ENCODE measurements around the gene APOL1.
"Not testable (repeated sequence)": the region's sequence is repeated elsewhere in the genome, so short reads cannot be mapped to it uniquely, and the experiment has no call there.

Gene APOL1

DNA sequence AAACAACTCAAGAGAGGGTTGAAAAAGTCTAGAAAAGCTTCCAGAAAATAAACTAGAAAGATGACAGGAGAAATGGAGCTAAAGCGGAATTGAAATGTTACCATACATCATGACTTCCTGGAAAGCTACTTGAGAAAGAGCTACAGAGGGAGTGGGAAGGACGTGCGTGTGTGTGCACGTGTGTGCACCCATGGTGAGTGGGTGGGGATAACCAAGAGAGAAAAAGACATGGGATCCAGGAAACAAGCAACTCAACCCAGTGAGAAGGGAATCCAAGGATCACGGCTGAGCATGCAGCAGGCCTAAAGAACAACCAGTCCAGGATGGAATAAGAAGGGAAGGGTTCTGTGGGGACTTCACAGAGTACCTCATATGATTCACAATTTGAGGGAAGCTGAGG is 21.6 kb downstream of the APOL1 start:
- no peak for DNase-seq

DNA sequence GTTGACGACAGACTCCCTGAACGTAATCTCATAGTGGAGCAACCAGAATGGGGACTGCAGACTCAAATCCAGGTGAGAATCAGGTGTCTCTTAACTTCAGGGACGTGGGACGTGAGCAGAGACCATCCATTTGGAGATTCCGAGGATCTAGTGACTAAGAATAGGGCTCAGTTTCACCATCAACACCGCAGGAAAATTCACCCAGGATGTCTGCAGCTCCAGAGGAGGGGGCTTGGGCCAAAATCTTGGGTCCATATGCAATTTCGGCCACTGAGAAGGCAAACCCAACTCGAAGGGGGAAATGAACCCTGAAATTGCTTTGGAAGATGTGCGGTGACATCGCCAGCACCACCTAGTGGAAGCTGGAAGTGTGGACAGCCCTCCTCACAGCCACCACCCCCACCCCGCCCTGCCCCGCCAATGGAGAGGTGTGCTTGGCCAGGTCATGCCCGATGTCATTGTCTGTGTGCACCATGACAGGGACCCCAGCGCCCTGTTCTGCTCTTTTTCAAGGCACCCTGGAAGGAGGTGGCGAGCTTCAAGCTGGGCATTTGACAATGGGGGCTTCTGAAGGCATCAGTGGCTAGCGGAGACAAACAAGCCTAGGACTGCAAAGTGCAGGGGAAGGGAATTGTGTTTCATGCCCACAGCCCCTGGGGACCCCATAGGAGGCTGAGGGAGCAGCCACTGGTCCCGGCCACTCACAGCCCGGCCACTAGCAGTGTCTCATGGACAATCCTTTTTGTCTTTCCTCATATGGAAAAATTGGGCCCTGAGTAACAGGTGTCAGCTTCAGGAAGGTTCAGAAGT is 24.8 kb downstream of the APOL1 start:
- DNase-seq: peak; percentile 32

DNA sequence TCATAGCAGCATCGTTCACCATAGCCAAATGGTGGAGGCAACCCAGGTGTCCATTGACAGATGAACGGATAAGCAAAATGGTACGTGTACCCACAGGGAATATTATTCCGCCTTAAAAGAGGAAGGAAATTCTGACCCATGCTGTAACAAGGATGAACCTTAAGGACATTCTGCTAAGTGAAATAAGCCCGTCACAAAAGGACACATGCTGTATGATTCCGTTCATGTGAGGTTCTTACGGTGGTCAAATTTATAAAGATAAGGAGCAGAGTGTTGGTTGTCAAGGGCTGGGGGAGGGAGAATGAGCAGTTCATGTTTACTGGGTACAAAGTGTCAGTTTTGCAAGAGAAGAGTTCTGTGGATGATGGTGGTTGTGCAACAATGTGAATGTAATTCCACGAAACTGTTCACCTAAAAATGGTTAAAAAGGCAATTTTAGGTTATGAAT is 26.3 kb downstream of the APOL1 start:
- DNase-seq: no peak

DNA sequence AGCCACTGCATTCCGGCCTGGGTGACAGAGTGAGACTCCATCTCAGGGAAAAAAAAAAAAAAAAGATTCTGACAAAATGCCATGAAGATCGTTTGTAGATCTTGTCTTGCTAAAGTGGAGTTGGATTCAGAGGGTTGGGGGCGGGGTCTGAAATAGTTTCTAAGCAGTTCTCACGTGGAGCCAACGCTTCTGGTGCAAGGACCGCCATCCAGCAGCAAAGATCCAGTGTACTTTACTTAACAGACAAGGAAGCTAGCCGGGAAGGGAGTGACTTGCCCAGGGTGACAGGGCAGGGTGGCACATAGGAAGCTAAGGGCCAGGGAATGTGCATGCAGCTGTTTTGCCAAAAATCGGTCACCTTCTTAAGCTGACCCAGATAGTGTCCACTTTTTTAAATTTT is 27.4 kb downstream of the APOL1 start:
- no peak for DNase-seq

DNA sequence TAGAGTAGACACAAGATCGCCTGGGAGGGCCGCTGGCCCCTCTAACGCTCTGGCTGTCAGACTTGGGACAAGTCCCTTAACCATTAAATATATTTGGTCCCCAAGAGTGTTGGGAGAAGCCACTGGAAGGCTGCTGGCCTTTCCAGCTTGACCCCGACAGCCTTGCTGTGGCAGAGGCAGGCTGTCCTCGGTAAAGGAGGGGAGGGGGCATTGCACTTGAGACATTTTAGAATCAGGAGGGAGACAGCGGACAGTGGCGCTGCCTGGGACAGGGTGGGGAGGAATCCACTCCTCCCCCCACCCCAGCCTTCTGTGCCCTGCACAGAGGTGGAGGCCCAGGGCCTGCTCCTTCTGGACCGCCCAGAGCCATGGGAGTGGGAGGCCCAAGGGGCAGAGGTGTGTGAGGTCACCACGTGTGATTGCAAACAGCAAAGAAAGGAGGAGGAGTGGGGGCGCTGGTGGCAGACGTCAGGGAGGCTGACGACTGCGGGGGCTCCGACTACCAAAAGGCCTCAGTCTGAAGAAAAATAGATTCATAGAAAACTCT is 28.9 kb downstream of the APOL1 start:
- no peak for DNase-seq

DNA sequence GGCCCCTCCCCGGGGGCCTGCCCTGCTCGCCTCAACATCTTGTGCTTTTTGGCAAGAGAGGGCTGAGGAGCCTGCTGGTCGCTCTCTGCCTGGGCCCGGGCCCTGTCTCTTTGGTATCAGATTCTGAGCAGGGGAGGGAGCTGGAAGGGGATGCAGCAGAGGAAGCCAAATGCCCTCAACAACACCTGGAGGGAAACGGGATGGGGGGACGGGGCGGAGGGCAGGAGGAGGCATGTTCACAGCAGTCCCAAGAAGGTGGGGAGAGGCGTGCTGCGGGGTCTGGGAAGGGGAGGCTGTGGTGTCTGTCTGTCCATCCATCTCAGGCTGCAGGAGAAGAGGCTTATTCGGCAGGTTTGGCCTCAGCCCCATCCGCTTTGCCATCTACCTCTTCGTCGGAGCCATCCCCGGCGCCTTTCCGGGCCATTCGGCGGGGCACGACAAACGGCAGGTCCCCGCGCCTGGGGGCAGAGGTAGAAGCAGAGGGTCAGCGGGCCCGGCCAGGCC is 29.4 kb downstream of the APOL1 start:
- DNase-seq: no peak

DNA sequence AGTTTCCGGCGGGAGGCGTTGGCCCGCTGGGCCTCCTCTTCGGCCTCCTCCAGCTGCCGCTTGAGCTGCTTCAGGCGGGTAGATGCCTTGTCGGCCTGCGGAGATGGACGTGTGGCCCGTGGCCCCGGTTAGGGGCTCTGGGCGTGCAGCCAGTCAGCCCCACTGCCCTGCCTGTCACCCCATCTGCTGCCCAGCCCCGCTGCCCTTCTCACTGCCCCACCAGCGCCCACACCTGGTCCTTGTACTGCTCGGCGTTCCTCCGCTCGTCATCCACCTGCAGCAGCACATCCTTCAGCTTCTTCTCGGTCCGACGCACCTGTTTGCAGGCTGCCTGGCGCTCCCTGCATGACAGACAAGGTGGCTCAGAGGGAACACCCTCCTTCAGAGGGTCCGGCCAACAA is 31.2 kb downstream of the APOL1 start:
- no peak for DNase-seq

DNA sequence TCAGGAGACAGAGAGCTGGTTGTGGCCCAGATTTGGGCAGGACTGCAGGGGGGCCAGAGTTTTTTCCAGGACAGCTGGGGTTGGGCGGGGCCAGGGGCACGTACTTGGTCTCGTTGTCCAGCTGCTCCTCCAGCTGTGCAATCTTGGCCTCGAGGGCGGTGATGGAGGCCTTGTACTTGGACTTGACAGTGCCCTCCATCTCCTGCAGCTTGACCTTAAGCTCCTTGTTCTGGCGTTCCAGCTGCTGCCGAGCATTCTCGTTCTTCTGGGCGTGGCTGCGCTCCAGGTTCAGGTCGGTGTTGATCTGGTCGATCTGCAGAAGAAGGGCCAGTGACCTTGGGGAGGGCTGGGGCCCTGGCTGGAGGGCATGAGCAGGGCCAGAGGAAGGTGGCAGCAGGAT is 32.1 kb downstream of the APOL1 start:
- no peak for DNase-seq

DNA sequence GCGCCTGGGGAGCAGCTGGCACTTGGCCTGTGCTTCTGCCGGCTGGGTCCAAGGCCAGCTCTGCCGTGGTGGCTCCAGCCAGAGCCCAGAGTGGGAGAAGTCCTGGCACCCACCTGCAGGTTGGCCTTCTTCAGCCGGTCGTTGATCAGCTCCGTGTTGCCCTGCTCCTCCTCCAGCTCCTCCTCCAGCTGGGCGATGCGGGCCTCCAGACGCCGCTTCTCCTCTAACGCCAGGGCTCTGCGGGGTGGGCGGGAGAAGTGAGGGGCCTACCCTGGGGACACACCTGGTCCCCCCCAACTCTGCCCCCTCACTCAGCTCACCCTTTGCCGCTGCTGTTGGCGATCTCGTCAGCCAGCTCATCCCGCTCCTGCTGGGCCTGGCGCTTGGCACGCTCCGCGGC is 32.6 kb downstream of the APOL1 start:
- no peak for DNase-seq

DNA sequence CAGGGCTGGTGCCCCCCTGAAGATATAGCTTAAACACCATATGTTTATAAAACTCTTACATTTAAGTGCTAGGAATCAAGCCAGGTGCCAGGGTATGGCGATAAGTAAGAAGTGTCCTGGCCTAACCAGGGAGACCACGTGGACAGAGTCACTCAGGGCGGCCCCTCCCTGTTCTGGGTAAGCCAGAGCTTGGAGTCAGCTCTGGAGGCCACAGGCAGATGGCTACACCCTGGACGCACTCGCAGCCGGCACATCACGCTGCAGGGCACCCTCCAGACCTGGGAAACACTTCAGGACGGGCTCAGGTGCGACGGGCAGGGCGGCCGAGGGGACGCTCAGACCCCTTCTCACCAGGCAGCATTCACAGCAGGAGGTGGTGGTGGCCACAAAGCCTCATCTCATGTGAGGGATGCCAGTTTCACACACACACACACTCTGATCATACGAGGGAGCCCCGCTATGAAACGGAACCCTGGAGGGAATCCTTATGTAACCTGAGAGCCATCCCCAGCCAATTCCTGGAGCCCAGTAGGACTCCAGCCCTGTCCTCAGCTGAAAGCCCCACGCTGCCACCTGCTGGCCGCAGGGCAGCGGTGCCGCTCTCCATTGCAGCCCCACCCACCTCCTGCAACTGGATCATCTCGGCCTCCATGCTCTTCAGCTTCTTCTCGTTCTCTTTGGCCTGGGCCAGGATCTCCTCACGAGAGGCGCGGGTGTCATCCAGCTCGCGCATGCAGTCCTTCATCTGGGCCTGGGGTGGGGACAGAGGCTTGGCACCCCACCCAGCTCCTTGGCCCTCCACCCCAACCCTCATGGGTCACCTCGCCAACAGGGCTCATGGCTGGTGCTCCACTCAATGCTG is 33.4 kb downstream of the APOL1 start:
- peak; percentile 69 for DNase-seq

DNA sequence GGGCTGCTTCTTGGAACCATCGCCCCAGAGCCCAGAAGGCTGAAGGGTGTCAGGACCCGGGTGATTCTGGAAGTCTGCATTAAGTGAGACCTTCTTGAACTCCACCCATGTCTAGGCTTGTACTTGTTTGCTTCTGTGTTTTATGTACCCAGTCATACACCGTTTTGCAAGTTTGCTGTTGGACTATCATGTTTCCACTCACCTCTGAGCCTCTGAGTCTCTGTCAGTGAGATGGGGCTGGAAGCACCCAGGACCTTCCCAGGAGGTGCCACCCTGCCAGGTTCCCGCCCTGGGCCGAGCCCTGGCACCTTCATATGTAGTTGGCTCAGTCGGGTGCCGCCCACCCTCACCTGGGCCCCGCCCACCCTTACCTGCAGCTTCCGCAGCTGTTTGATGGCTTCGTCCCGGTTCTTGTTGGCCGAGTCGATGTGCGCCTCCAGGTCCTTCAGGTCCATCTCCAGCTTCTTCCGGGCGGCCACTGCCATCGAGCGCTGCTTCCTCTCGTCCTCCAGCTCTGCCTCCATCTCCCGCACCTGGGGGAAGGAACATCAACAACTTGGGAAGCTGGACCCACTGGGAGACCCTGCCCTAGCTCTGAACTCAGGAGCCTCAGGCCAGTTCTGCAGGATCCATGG is 35.1 kb downstream of the APOL1 start:
- DNase-seq: no peak

DNA sequence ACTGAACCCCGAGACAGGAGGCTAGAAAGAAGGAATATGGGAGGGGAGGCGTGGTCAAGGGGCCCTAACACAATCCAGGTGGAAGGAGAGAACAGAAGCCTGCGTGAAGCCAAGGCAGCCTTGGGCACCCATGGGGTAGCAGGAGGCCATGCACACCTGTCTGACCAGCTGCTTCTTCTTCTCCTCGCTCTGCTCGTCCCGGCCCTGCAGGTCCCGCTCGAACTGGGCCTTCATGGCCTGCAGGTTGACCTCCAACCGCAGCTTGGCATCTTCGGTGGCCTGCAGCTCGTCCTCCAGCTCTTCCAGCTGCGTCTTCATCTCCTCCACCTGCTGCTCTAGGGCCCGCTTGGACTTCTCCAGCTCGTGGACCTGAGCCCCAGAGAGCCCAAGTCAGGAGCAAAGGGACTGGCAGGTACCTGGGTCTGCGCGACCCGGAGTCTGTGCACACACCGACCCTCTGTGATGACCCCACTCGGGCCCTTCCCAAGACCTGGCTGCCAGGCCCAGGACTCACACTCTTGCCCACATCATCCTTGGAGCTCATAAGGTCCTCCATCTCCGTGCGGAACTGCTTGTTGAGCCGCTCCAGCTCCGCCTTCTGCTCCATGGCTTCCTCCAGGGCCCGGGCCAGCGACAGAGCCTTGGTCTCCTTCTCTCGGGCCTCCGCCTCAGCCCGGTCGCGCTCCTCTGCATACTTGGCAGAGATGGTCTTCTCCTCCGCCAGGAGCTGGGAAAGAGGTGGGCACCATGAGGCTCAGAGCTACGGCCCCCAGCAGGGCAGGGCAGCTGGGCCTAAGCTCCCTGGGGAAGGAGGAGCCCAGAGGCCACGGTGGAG is 35.9 kb downstream of the APOL1 start:
- no peak for DNase-seq

DNA sequence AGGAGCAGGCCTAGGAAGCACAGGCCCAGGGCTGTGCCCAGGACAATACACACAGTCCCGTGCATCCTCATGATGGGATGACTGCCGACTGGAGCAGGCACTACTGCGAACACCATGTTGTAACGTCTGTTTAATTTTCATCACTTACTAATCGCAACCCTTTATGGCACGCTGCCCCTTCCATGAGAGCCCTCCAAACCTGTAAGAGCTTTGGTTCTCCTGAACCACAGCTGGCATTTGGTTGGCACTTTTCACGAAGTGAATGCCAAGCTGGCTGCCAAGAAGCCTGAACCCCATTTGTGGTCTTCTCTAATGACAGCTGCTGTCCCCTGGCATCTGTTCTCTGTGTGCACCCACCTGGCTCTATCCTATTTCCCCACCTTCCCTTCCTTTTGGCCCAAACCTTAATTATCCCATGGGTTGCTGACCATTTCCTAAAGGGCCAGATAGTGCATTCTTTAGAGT is 36.5 kb downstream of the APOL1 start:
- no peak for DNase-seq

DNA sequence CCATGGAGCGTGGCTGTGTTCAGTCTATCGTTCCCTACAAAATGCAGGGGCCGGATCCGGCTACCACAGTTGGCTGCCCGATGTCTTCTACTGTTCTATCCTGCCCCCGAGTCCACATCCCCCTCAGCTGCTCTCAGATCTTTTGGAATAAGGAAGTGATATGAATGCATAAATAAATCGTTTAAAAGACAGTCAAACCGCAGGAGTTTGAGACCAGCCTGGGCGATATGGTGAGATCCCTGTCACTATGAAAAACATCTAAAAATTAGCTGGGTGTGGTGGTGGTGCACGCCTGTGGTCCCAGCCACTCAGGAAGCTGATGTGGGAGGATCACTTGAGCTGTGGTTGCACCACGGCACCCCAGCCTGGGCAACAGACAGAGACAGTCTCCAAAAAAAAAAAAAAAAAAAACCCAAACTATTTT is 37.0 kb downstream of the APOL1 start:
- DNase-seq: not testable (repeated sequence)

DNA sequence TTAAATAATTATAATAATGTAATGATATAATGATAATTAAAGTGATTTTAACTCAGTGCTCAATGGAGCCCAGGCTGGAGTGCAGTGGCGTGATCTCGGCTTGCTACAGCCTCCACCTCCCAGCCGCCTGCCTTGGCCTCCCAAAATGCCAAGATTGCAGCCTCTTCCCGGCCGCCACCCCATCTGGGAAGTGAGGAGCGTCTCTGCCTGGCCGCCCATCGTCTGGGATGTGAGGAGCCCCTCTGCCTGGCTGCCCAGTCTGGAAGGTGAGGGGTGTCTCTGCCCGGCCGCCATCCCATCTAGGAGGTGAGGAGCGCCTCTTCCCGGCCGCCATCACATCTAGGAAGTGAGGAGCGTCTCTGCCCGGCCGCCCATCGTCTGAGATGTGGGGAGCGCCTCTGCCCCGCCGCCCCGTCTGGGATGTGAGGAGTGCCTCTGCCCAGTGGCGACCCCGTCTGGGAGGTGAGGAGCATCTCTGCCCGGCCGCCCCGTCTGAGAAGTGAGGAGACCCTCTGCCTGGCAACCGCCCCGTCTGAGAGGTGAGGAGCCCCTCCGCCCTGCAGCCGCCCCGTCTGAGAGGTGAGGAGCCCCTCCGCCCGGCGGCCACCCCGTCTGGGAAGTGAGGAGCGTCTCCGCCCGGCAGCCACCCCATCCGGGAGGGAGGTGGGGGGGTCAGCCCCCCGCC is 37.6 kb downstream of the APOL1 start:
- DNase-seq: not testable (repeated sequence)

DNA sequence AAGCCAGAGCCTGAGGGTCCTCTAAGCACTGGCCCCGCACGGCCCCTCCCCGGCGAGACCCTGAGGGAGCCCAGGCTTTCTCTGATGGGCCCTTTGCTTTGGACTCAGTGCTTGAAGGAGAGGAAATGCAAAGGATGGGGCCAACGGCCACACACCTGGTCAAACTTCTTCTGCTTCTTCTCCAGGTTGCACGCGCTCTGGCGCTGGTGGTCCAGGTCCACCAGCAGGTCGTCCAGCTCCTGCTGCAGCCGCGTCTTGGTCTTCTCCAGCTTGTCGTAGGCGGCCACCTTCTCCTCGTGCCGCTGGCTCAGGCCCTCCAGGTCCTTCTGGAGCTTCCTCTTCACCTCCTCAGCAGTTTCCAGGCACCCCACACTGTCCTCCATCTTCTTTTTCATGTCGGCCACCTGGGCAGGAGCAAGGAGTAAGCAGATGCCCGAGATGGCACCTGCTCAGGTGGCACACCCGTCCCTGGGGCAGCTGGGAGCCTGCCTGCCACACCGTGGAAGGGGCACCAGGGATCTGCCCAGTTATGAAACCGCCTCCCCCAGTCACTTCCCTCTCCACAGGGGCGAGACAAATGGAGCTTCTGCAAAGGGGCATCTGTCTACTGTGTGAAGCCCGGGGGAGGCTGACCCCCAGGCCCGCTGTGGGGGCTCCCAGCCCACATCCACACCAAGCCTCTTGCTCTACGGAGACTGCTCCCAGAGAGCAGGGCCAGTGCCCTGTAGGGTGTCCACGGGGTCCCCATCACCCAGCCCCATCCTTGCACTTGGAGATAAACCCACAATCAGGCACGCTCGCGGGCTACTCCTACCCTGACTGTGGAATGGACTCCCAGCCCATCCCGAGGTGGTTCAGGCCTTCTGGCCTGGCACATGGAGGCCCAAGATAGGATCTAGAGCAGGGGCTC is 39.2 kb downstream of the APOL1 start:
- no peak for DNase-seq

DNA sequence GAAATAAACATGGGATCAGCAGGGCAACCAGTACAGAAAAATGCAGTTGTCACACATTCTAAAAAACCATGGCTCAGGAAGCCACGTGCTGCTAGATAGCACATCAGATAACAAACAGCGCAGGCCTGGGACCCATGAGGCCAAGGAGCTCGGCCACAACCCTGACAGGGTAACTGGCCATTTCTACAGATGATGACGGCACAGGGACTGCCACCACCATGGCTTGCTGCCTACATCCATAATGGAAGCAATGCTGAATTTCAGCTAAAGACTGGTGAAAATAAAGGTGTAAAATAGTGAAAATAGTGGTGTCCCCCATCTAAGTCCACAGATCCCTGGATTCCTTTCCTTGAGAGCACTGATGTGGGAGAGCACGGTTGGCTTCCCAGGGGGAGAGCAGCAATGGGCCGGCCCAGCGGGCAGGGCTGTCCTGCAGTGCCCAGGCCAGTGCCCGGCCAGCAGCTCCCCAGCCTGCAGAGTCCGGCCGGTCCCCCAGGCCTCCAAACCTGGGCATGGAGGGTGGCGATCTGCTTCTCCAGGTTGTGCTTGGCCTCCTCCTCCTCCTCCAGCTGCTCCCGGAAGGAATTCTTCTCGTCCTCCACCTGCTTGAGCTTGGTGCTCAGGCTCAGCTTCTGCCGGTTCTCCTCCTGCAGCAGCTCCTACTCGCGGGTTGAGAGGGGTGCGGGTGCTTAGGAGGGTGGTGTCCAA is 40.0 kb downstream of the APOL1 start:
- DNase-seq: no peak

DNA sequence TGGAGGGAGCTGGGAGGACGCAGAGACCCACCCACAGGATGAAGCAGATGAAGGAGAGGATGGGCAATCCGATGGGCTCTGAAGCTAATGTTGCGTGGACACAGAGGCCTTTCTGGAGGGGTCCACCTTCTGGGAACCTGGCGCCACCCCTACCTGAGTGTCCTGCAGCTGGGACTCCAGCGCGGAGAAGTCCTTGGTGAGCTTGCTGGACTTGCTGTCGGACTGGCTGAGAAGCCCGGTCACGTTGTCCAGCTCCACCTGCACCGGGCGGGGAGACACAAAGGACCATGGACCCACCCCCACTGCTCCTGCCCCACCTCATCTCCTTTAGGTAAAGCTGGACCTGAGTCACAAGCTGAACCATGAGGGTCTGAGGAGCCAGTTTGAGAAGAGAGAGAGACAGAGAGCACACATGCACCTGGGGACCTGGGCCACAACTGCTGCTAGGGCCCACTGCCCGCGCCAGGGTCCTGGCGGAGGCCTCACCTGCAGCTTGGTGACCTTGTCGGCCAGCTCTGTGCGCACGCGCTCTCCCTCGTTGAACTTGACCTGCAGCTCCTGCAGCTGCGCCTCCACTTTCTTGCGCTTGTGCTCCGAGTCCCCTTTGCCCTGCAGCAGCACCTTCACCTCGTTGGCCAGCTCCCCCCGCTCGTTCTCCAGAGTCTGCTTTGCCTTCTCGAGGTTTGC is 40.8 kb downstream of the APOL1 start:
- DNase-seq: no peak

DNA sequence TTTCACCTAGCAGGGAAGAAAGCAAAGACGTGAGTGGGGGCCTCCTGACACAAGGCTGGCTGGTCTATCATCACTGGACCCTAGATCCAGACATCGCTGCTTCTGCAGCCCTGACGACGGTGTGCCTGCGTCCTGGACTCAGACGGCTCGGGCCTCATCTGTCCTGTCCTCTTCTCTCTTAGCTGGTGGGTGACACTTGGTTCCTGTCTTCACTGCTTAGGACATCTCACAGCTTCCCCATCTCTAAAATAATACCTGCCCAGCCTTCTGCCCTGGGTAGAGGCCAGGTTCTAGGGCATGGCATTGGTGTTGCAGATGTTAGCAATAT is 41.3 kb downstream of the APOL1 start:
- DNase-seq: no peak
